Stimulated activated CD8-positive, alpha-beta memory T cell treated with anti-CD3 and anti-CD28 coated beads, Interleukin-2, amount 100 ng/mL, for 48 hours (primary cell): ENCODE data around the gene PNP.
A peak's percentile ranks its signal among the peaks of the same experiment; 100 is the strongest.
"Not testable (repeated sequence)": the region's sequence is repeated elsewhere in the genome, so short reads cannot be mapped to it uniquely, and the experiment has no call there.

Experiments
- DNase-seq, 2 donors: peaks; one replicate each; pipeline ENCODE4 v3.0.0-alpha.2; 2020; ENCODE audit warnings: low read depth in 2 of 2

Gene PNP

DNA sequence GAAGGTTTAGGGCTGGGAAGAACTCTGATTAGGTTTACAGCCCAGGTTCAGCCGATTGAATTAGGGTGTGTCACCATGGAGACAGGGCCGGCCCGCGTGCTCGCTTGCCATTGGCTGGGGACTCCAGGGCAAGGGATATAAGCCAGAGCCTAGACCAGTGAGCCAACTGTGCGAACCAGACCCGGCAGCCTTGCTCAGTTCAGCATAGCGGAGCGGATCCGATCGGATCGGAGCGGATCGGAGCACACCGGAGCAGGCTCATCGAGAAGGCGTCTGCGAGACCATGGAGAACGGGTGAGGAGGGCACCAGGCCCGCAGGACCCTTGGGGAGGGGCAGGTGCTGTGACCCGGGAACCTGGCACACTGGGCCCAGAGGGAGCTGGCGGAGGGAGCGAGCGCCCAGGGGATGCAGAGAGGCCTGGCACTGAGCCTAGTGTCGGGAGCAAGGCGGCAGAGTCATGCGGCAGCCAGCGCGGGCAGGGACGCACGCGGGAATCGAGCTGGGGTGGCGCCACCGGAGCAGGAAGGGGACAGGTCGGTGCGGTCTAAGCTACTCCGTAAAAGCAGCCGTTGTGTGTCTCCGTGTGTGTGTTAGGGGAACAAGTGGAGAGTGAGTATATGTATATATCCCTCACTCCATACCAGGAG, at the start of gene PNP:
Gene PNP (plus strand): TSS at position 165 of the 648 bp plus-strand sequence. CDS start 119 bp downstream, at position 284.
- peak; percentile 80 to 83 for DNase-seq

DNA sequence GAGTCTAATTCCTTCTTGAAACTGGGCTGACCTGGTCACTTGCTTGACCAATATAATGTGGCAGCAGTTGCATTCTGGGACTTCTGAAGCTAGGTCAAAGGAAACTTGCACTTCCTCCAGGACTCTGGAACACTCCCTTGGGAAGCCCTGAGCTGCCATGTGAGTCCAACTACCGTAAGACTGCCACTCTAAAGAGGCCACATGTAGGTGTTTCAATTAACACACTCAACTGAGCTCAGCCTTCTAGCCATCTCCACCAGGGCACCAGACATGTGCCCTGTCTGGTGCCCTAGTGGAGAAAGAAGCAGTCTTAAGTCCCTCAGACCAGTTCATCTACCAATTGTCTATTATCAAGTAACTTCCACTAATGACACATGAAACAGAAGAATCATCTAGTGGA, 49.8 kb upstream of the PNP start:
- DNase-seq, result no peak

DNA sequence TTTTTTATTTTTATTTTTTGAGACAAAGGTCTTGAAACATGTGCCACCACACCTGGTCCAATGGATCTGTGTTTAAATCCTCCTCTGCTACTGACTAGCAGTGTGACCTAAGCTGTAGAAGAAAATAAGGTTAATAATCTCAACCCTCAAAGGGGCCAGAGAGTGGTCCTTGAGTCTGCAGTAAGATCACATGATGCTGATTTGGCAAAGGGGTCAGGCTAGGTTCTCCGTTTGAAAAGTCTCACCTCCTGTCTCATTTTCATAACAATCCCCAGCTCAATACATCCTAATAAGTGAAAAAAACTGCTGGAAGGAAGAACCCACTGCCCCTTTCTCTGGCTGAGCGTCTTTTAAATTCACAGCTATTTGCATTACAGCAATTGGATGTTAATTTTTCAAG, 47.9 kb upstream of the PNP start:
- DNase-seq, result no peak

GRCh38 chr14:20422886-20423285, 46.3 kb upstream of the PNP start:
- no peak for DNase-seq

DNA sequence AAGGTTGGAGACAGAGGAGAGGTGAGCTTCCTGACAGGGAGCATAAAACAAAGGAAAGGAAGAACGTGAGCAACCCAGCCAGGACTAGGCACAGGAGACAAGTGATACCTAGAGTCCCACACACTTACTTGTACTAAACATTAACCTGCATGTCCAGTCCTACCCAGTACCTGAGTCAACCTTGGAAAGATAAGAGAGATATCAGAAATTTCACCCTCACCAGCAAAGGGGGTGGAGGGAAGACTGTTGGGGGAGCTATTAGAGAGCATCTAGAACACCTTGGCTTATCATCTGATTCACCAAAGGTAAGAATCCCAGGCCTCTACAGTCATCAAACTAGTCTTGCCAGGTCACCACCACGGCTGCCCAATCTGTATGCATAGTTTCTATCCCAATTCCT, 44.4 kb upstream of the PNP start:
- no peak for DNase-seq

DNA sequence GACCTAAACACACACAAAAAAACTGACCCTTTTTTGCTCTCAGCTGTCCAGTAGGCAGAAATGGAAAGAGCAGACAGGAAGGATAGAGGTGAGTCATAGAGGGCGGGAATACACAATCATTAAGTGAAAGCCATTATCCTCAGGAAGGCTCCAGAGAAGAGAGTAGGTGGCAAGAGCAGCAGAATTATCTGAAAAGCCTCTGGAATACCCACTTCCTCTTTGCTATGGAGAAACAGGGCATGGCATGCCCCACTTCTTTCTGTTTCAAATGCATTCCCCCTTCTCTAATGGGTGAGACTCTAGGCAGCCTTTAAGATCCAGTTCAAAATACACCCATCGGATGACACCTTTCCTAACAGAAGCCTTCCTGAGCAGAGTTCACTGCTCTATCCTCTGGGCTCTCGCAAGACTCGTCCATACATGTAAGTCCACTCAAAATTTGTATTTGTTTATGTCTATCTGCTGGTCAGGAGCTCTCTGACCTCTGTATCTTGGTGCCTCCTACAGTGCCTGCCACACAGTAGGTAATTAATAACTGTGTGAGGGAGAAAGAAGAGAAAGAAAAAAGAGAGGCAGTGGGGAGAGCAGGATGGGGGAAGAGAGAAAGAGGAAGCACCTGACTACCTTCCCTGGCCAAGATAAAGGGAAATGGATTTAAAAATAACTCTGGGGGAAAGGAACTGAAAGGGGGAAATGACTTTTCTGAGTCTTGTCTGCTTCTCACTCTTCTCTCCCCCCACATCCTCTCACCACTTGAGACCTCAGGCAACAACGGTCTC, 41.8 kb upstream of the PNP start:
- no peak for DNase-seq

- no peak for DNase-seq
These were observed 41.2 kb upstream of the PNP start for GRCh38 chr14:20428010-20428365.

DNA sequence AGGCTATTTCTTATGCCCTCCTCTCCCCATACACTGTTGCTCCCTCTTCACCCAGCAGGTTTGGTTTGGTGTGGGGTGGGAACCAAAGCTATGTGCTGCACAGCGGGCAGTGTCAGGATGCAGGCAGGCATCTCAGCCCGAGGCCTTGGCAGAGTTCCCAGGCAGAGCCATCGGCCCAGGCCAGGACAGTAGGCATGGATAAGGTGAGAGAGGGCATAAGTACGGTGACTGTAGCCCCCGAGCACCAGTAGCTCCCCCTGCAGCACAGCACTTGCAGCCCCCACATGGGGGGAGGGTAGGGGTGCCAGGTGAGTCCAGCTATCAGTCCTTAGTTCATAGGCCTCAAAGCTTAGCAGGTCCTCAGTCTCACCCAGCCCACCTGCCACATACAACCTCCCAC, 40.4 kb upstream of the PNP start:
- DNase-seq, result no peak

DNA sequence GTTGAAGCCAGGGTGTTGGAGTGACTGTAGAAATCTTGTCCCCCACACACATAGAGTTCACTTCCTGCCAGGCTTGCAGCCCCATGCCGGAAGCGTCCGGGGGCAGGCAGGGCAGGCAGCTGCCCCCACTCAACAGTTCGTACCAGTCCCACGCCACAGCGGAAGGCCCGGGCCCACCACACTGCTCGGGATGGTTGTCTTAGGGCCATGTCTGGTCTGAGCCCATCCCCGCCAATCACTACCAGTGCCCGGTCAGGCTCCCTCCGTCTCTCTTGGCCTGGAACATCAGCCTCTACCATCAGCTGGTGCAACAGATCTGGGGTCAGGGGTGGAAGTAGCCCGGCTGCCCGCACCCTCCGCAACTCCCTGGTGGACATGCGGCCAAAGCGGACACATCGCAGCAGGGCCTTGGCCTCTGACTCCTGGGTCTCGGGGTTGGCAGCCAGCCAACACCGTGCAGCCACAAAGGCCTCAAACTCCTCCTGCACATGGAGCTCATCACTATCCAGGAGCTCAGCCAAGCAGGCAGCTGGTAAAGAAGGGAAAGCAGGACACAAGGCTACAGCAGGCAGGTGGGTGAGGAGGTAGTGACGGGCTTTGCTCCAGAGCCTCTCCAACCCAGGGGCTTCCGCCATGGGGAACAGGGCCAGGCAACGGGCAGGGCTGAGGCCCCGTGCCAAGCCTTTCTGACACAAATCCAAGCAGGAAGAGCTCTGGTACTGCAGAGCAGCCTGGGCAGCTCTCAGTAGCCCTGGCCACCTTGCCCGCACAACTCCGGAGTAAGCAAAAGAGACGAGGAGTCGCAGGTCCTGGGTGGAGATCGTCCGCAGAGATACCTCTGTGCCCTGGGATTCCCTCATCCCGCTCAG, 39.2 kb upstream of the PNP start:
- no peak for DNase-seq

DNA sequence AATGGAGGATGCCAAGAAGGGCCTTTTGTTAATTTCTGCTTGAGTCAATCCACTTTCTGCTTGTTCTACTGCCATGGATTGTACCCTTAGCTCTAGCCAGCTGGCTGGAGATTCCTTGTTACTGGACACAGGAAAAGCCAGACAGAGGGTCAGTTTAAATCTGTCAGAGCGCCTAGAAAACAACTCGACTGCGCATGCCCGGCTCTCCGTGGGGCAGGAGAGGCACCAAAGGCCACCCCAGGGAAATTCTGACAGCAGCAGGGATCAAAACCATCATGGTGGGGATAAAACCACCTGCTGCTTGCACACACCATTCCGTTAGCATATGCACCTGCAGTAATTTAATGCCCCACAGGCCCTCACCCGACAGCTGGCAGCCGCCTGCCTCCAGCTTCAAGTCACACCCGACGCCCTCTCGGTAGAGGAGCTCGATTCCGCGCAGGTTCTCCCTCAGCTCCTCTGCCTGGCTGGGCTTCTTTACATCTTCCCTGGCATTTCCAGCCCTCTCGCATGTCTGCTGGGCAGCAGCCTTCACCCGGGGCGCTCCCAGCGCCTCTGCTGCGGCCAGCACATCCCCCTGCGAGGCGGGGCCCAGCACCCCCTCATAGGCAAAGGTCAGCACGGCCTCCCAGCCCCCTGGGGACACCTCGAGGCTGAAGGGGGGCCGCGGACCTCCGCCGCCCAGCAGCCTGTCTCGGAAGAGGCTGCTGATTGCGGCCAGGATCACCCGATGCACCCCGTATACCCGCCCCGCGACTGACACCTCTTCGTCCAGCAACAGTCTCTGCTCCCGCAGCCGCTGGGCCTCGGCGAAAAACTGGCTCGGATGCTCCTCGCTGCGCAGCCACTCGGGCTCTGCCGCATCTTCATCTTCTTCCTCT, 34.3 kb upstream of the PNP start:
- no peak for DNase-seq

GRCh38 chr14:20435582-20436362, 33.4 kb upstream of the PNP start, which contains the start of gene KLHL33:
KLHL33 (minus strand) TSS chr14:20436166; CDS start chr14:20435811, 355 bp downstream.
- no peak for DNase-seq

DNA sequence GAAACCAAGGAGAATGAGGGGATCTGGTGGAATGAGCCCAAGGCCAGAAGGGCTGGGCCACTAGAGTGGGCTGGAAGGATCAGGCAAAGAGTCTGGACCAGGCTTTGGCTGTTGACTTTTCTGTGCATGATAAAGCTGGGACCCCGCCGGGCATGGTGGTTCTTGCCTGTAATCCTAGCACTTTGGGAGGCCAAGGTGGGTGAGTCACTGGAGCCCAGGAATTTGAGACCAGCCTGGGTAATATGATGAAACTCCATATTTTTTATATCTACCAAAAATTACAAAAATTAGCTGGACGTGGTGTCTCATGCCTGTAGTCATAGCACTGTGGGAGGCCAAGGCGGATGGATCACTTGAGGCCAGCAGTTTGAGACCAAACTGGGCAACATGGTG, 32.8 kb upstream of the PNP start:
- no peak for DNase-seq

- no peak for DNase-seq
These were observed 30.5 kb upstream of the PNP start for GRCh38 chr14:20438664-20439063.

DNA sequence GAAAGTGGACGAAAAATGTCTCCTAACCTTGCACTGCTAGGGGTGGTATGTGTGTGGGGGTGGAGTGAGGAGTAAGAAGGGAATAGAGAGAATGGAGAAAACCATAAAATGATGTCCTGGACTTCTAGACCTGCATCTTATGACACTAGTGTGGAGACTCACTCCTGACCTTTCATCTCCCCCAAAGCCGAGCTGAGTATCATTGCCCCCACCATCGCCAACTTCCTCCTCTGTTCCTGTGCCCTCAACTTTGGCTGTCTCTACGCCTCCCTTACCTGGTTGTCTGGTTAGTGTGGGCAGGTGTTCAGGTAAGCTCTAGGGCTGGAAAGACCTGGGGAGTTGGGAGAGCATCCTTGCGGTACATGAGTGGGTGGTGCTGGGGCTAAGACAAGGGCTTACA, 28.7 kb upstream of the PNP start:
- DNase-seq, result no peak

- no peak for DNase-seq
These were observed 28.3 kb upstream of the PNP start for GRCh38 chr14:20440882-20441281.

- DNase-seq, result no peak
These were observed 27.7 kb upstream of the PNP start for GRCh38 chr14:20441461-20441860.

DNA sequence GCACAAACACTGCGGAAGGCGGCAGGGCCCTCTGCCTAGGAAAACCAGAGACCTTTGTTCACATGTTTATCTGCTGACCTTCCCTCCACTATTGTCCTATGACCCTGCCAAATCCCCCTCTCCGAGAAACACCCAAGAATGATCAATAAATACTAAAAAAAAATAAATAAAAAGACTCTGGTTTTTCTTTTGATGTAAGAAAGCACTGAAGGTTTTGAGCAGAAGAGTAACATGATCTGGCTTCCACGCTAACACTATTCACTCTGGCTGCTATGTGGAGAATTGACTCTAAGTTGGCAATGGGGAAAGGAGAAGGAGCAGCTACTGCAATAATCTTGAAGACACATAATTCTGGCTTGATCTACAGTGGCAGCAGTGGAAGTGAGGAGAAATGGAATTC, 25.6 kb upstream of the PNP start:
- not testable (repeated sequence) for DNase-seq

DNA sequence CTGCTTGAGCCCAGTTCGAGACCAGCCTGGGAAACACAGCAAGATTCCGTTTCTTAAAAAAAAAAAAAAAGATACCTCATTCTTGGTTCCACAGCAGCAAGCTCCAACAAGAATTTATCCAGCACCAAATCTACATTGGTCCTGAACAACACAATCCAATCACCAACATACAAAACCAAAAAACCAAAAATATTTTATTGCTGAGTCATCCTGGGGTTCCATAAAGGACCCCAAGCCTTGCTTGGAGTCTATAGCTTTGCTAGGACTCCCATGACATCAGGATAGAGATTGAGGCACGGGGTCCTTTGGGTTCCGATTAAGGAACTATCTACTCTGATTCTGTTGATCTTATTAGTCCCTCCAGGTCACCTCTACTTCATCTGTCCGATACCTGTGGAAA, 22.3 kb upstream of the PNP start:
- DNase-seq, result no peak

DNA sequence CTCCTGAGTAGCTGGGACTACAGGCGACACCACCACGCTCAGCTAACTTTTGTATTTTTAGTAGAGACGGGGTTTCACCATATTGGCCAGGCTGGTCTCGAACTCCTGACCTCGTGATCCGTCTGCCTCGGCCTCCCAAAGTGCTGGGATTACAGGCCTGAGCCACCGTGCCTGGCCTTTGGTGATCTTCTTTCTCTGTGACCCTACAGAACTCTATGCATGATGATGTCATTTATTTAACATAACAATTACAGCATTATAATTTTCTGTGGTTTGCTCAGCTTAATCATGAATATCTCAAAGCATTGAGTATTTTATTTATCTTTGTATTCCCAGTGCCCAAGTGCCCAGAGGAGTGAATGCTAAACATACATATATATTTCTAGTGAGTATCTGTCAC, 16.4 kb upstream of the PNP start:
- DNase-seq, result not testable (repeated sequence)

DNA sequence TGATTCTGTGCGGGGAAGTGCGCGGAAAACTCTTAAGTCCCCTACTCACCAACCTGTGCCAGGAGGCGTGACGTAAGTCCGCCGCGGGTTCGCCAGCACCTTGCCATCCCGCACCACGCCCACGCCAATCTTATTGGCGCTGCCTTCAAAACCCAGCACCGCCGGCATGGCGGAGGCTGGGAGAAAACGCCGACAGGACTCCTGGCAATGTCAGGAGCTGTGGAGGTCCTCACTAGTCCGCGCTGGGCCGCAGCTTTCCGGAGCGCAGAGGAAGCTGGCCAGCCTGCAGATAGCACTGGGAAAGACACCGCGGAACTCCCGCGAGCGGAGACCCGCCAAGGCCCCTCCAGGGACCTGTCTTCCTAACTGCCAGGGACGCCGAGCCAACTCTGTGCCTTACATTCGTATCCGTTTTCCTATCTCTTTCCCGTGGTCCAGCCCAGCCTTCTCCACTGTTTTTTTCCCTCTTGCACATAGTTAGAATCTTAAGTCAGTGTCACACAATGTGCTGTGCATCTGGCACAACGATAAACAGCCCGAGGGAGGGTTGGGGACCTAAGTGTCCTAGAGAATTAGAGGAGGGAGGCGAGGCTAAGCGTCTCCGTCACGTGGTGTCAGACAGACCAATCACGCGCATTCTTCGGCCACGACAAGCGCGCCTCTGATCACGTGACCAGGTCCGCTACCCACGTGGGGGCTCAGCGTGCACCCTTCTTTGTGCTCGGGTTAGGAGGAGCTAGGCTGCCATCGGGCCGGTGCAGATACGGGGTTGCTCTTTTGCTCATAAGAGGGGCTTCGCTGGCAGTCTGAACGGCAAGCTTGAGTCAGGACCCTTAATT, 14.5 kb upstream of the PNP start, which contains the start of the genes APEX1 and OSGEP:
Gene APEX1 (plus strand): TSS at position 711 of the 839 bp plus-strand sequence. CDS start 420 bp downstream, outside the sequence.
Gene OSGEP (minus strand): TSS at position 297 of the 839 bp plus-strand sequence. CDS start 129 bp downstream, at position 168.
- DNase-seq, result peak; percentile 93 to 95
